NCI-H1930 (cell line): ENCODE data around the gene ENAM.

Source experiments
- DNase-seq, 2 experiments: peaks; one replicate each; lab custom pipeline; 2025; lab: John Stamatoyannopoulos, UW

Gene ENAM

GRCh38 chr4:70628444-70628843, at the start of gene ENAM:
TSS of gene ENAM (plus strand) at chr4:70628744. CDS start at chr4:70629501, 757 bp downstream.
- no peak for DNase-seq

GRCh38 chr4:70581980-70582379, 46.6 kb upstream of the ENAM start:
- DNase-seq: no peak

- DNase-seq: peak in 1 of 2 experiments; percentile 5
Observed at GRCh38 chr4:70583952-70584834, 44.4 kb upstream of the ENAM start.

- no peak for DNase-seq
Observed at GRCh38 chr4:70586841-70587240, 41.7 kb upstream of the ENAM start.

GRCh38 chr4:70589785-70590184, 38.8 kb upstream of the ENAM start:
- DNase-seq: no peak

- DNase-seq: peak in 1 of 2 experiments; percentile 19
Observed at GRCh38 chr4:70591955-70592582, 36.5 kb upstream of the ENAM start, which contains the start of gene AMBN. TSS of gene AMBN (plus strand) at chr4:70592256. CDS start at chr4:70592359, 103 bp downstream.

GRCh38 chr4:70594196-70594595, 34.3 kb upstream of the ENAM start:
- no peak for DNase-seq

GRCh38 chr4:70600305-70600704, 28.2 kb upstream of the ENAM start:
- no peak for DNase-seq

GRCh38 chr4:70600977-70601376, 27.6 kb upstream of the ENAM start:
- no peak for DNase-seq

- DNase-seq: peak; percentile 50 to 54
Observed at GRCh38 chr4:70601422-70602039, 27.0 kb upstream of the ENAM start.

- no peak for DNase-seq
Observed at GRCh38 chr4:70603856-70604255, 24.7 kb upstream of the ENAM start.

- no peak for DNase-seq
Observed at GRCh38 chr4:70606459-70606858, 22.1 kb upstream of the ENAM start.

- DNase-seq: no peak
Observed at GRCh38 chr4:70607334-70607853, 21.1 kb upstream of the ENAM start.

GRCh38 chr4:70608324-70608723, 20.2 kb upstream of the ENAM start:
- DNase-seq: no peak

GRCh38 chr4:70613306-70614183, 15.0 kb upstream of the ENAM start:
- no peak for DNase-seq

- DNase-seq: no peak
Observed at GRCh38 chr4:70614184-70614555, 14.4 kb upstream of the ENAM start.

GRCh38 chr4:70619288-70619687, 9.3 kb upstream of the ENAM start:
- DNase-seq: no peak

GRCh38 chr4:70619778-70620177, 8.8 kb upstream of the ENAM start:
- DNase-seq: no peak

- no peak for DNase-seq
Observed at GRCh38 chr4:70623323-70623722, 5.2 kb upstream of the ENAM start.

- no peak for DNase-seq
Observed at GRCh38 chr4:70624226-70624793, 4.2 kb upstream of the ENAM start.

- DNase-seq: no peak
Observed at GRCh38 chr4:70627620-70628019, 924 bp upstream of the ENAM start.
